Spleen (tissue), 11 donors: ENCODE measurements around the gene RPLP1. TPM values are rescaled to one million over a fixed set of nuclear protein-coding genes. Genes with fewer than 3 reads are reported as not detected.
A peak's percentile ranks its signal among the peaks of the same experiment; 100 is the strongest.

Experiments
- DNase-seq: peaks from one replicate; pipeline ENCODE4 v3.0.0-alpha.2; 2020
- H3K27ac ChIP-seq, 8 donors: fragments of 200-600 bp; sonication (generic) in 7 of 8; 1 replicate in 4 of 8; 2 replicates in 4 of 8; pipeline versions ENCODE4 v1.5.0 to v1.8.0; 2016 to 2021; ENCODE audit warnings: inconsistent platforms in 4 of 8, mild to moderate bottlenecking in 4 of 8, moderate library complexity in 1 of 8
- H3K27me3 ChIP-seq, 7 donors: fragments of 200-600 bp; sonication (generic) in 6 of 7; replicated peaks in 1 of 7; 1 replicate in 4 of 7; 2 replicates in 3 of 7; pipeline versions ENCODE4 v1.5.0 to v1.8.0; 2016 to 2021; ENCODE audit warnings: inconsistent platforms in 3 of 7, mild to moderate bottlenecking in 1 of 7
- H3K36me3 ChIP-seq, 6 donors: fragments of 200-600 bp; sonication (generic) in 5 of 6; 1 replicate in 4 of 6; 2 replicates in 2 of 6; pipeline versions ENCODE4 v1.5.0 to v1.8.0; 2016 to 2021; ENCODE audit warnings: inconsistent platforms in 2 of 6
- H3K4me1 ChIP-seq, 6 donors: fragments of 200-600 bp; sonication (generic) in 5 of 6; 1 replicate in 3 of 6; 2 replicates in 3 of 6; pipeline versions ENCODE4 v1.5.0 to v1.8.0; 2016 to 2021; ENCODE audit warnings: inconsistent platforms in 3 of 6
- H3K4me3 ChIP-seq, 8 donors: fragments of 200-600 bp; sonication (generic) in 7 of 8; 1 replicate in 4 of 8; 2 replicates in 4 of 8; pipeline versions ENCODE4 v1.5.0 to v1.8.0; 2016 to 2021; ENCODE audit warnings: inconsistent platforms in 4 of 8, mild to moderate bottlenecking in 4 of 8, moderate library complexity in 2 of 8
- H3K9me3 ChIP-seq, 8 donors: fragments of 200-600 bp; sonication (generic) in 7 of 8; 1 replicate in 4 of 8; 2 replicates in 4 of 8; pipeline versions ENCODE4 v1.5.0 to v1.8.0; 2016 to 2021; ENCODE audit warnings: inconsistent platforms in 4 of 8
- CTCF ChIP-seq, 11 experiments: fragments of 200-600 bp in 7 of 11; fragments of 450-650 bp in 4 of 11; sonication (generic) in 4 of 11; IDR thresholded peaks in 8 of 11; conservative IDR thresholded peaks in 3 of 11; 1 replicate in 7 of 11; 2 replicates in 4 of 11; pipeline versions ENCODE4 v1.4.0 to v1.8.0; 2016 to 2021; ENCODE audit warnings: antibody characterized with exemption in 11 of 11, inconsistent platforms in 4 of 11, mild to moderate bottlenecking in 1 of 11
- POLR2A ChIP-seq, 3 donors: fragments of 450-650 bp; IDR thresholded peaks; one replicate each; pipeline ENCODE4 v1.5.1; 2017; ENCODE audit warnings: antibody characterized with exemption in 3 of 3, mild to moderate bottlenecking in 1 of 3
- POLR2AphosphoS5 ChIP-seq, 3 donors: sonication (generic); formaldehyde crosslinking; IDR thresholded peaks; one replicate each; pipeline ENCODE4 v1.5.1; 2017; ENCODE audit warnings: antibody characterized with exemption in 3 of 3
- WGBS, 5 donors: extraction: QIAGEN DNeasy Blood & Tissue Kit in 3 of 5; methylation state at CpG; one replicate each; pipeline versions ENCODE4 v1.1.5 to v1.1.7; 2013 to 2018; 5-methylcytosine and 5-hydroxymethylcytosine counted together
- intact Hi-C: fragments of 100-400 bp; cut with DNase I; formaldehyde crosslinking; loops from one replicate; pipeline ENCODE4 v1.15.0; 2023; ENCODE audit warnings: low total_unique reads
- polyA plus RNA-seq, 3 donors: library from polyadenylated mRNA; stranded (reverse); fragments of 200-250 nt; gene quantifications; one replicate each; pipeline ENCODE4 v1.2.1, GENCODE V29; 2013
- total RNA-seq, 7 donors: library from RNA; depleted of rRNA in 3 of 7; stranded (reverse); fragments of >200 nt in 3 of 7; fragmentation: NEBNext Ultra II Directional in 4 of 7; extraction: Animal tissue kit (Norgen Biotek cat#: 25700) in 4 of 7; gene quantifications; one replicate each; pipeline versions ENCODE4 v1.1.0 to v1.2.1, GENCODE V29; 2016 to 2021
- donor health status: healthy with polysubstance abuse.
- donor health status: DM: no; HTN: no; CAD: no; lungs with moderate emphysema.
- donor health status: DM: no; HTN: no; CAD: no.
- donor health status: Bipolar disorder and iron deficiency.
- donor health status: healthy.
- donor health status: DM: no; HTN: no; CAD: no.
- donor health status: DM: yes; HTN: yes; CAD: no.

The RPLP1 gene
- total and polyA plus RNA-seq, 10 donors = 439 to 3,995 (median 1,492) TPM

- TF ChIP-seq POLR2A (IDR thresholded peaks at IDR 0.05) (no peak), POLR2AphosphoS5 (IDR thresholded peaks at IDR 0.05) (no peak), CTCF (IDR thresholded peaks at IDR 0.05 in 8 of 11, conservative IDR thresholded peaks at IDR 0.05 in 3 of 11) (no peak)
Observed at GRCh38 chr15:69424748-69425413, 27.7 kb upstream of the RPLP1 start.

GRCh38 chr15:69433831-69434230 lies 18.8 kb upstream of the RPLP1 start:
- no peak overlapping the region for H3K4me3 ChIP-seq
- H3K27me3 ChIP-seq = no peaks in the 10 kb centered on the region
- no peak for DNase-seq
- no peak for TF ChIP-seq POLR2A (IDR thresholded peaks at IDR 0.05)
- no peak for TF ChIP-seq CTCF (IDR thresholded peaks at IDR 0.05 in 8 of 11, conservative IDR thresholded peaks at IDR 0.05 in 3 of 11)
- no peak for TF ChIP-seq POLR2AphosphoS5 (IDR thresholded peaks at IDR 0.05)
- no peak overlapping the region for H3K27ac ChIP-seq
- 92 to 100% (median 97%) methylated on average over 1 of the region's 1 CpG for WGBS, 5 donors
- H3K9me3 ChIP-seq = no peaks in the 10 kb centered on the region
- intact Hi-C loops = no loop called here
- no peaks in the 10 kb centered on the region for H3K4me1 ChIP-seq
- peaks cover 0 to 44% (median 0%) of the 10 kb centered on the region in 6 donors for H3K36me3 ChIP-seq

More at GRCh38 chr15:69424748-69425413, 27.7 kb upstream of the RPLP1 start:
- Histone ChIP-seq H3K27ac (no peak overlapping the region), H3K36me3 (peaks cover 0 to 60% (median 0%) of the 10 kb centered on the region in 6 donors), H3K4me1 (no peaks in the 10 kb centered on the region), H3K9me3 (no peaks in the 10 kb centered on the region), H3K27me3 (no peaks in the 10 kb centered on the region), H3K4me3 (no peak overlapping the region)
- no peak for DNase-seq
- intact Hi-C loops = no loop called here
- WGBS, 5 donors = 91 to 100% (median 97%) methylated on average over 1 of the region's 1 CpG

- WGBS, 5 donors = 93 to 98% (median 95%) methylated on average over 5 of the region's 5 CpGs
- TF ChIP-seq POLR2A (IDR thresholded peaks at IDR 0.05) = no peak
- no peak for TF ChIP-seq POLR2AphosphoS5 (IDR thresholded peaks at IDR 0.05)
- TF ChIP-seq CTCF (IDR thresholded peaks at IDR 0.05 in 8 of 11, conservative IDR thresholded peaks at IDR 0.05 in 3 of 11) = no peak
- Histone ChIP-seq H3K36me3 (peaks cover 0 to 45% (median 0%) of the 10 kb centered on the region in 6 donors), H3K4me3 (no peak overlapping the region), H3K27ac (no peak overlapping the region), H3K4me1 (no peaks in the 10 kb centered on the region), H3K27me3 (no peaks in the 10 kb centered on the region), H3K9me3 (no peaks in the 10 kb centered on the region)
- no peak for DNase-seq
- intact Hi-C loops = no loop called here
Observed at GRCh38 chr15:69434238-69434637, 18.4 kb upstream of the RPLP1 start.

- H3K9me3 ChIP-seq = no peaks in the 10 kb centered on the region
- DNase-seq = peak; percentile 58
- TF ChIP-seq POLR2A (IDR thresholded peaks at IDR 0.05) = no peak
- TF ChIP-seq POLR2AphosphoS5 (IDR thresholded peaks at IDR 0.05) = no peak
- WGBS, 5 donors = 96 to 99% (median 97%) methylated on average over 15 to 18 of the region's 18 CpGs
- no peaks in the 10 kb centered on the region for H3K27me3 ChIP-seq
- no peak overlapping the region for H3K27ac ChIP-seq
- H3K4me3 ChIP-seq = no peak overlapping the region
- intact Hi-C loops = no loop called here
- peaks cover 0 to 40% (median 0%) of the 10 kb centered on the region in 6 donors for H3K36me3 ChIP-seq
- H3K4me1 ChIP-seq = no peaks in the 10 kb centered on the region
Observed at GRCh38 chr15:69434679-69435078, 17.9 kb upstream of the RPLP1 start.
